H1 (cell line): ENCODE measurements around the gene NOLC1. TPM values are rescaled to one million over a fixed set of nuclear protein-coding genes. Genes with fewer than 3 reads are reported as not detected.

Source experiments
- CTCF ChIA-PET: fragments of 300-600 bp; sonication (Branson Sonifier 250); formaldehyde crosslinking; loops from one replicate; lab custom pipeline; 2021; ENCODE audit not compliant: partially characterized antibody; lab: Charles Lee
- POLR2A ChIA-PET: fragments of 300-600 bp; sonication (Branson Sonifier 250); formaldehyde crosslinking; loops from one replicate; lab custom pipeline; 2021; ENCODE audit warnings: inconsistent platforms; ENCODE audit not compliant: partially characterized antibody; lab: Charles Lee
- DNase-seq, 2 experiments: peaks; one replicate each; pipeline versions ENCODE4 v3.0.0 to v3.0.0-alpha.2; 2010 to 2022; ENCODE audit warnings: low spot score in 2 of 2, low read depth in 1 of 2, mixed read lengths in 1 of 2
- FAIRE-seq: peaks from 2 replicates; lab custom pipeline; 2011; peaks lifted over from hg19 to GRCh38; lab: Jason Lieb, UNC
- H2AFZ ChIP-seq: 2 replicates; pipeline ENCODE4 v1.8.1; 2012; ENCODE audit warnings: low read length, inconsistent platforms
- H2AK5ac ChIP-seq: 2 replicates; pipeline ENCODE4 v1.6.1; 2013; ENCODE audit warnings: low read depth, low read length
- H2BK120ac ChIP-seq: replicated peaks from 2 replicates; pipeline ENCODE3; 2013; ENCODE audit warnings: low read depth, low read length, inconsistent platforms
- H2BK12ac ChIP-seq: 2 replicates; pipeline ENCODE4 v1.6.1; 2013; ENCODE audit warnings: low read depth, low read length
- H2BK15ac ChIP-seq: 2 replicates; pipeline ENCODE4 v1.6.1; 2013; ENCODE audit warnings: low read length
- H2BK20ac ChIP-seq: 2 replicates; pipeline ENCODE4 v1.6.1; 2013; ENCODE audit warnings: low read length
- H2BK5ac ChIP-seq: 2 replicates; pipeline ENCODE4 v1.6.1; 2013; ENCODE audit warnings: low read depth, low read length
- H3K14ac ChIP-seq: 2 replicates; pipeline ENCODE4 v1.6.1; 2013; ENCODE audit warnings: inconsistent platforms; ENCODE audit not compliant: insufficient read length
- H3K18ac ChIP-seq: 2 replicates; pipeline ENCODE4 v1.6.1; 2013; ENCODE audit warnings: low read length; ENCODE audit errors: extremely low read depth
- H3K23ac ChIP-seq: 2 replicates; pipeline ENCODE4 v1.6.1; 2013; ENCODE audit warnings: inconsistent platforms; ENCODE audit not compliant: insufficient read length
- H3K23me2 ChIP-seq: 2 replicates; pipeline ENCODE4 v1.6.1; 2013; ENCODE audit warnings: low read depth, low read length
- H3K27ac ChIP-seq: 2 replicates; pipeline ENCODE4 v1.6.1; 2011; ENCODE audit warnings: low read depth, low read length, inconsistent platforms
- H3K27me3 ChIP-seq, 4 experiments: replicated peaks in 1 of 4; 1 replicate in 1 of 4; 2 replicates in 3 of 4; pipeline versions ENCODE4 v1.6.1 to v1.8.1; 2011 to 2013; ENCODE audit warnings: low read length in 3 of 4, mild to moderate bottlenecking in 3 of 4, inconsistent platforms in 2 of 4, mixed read lengths in 2 of 4, moderate library complexity in 1 of 4; ENCODE audit not compliant: control insufficient read depth in 3 of 4, insufficient read depth in 3 of 4; ENCODE audit errors: extremely low read depth in 1 of 4
- H3K36me3 ChIP-seq, 4 experiments: 2 replicates each; pipeline versions ENCODE4 v1.6.1 to v1.8.1; 2011 to 2013; ENCODE audit warnings: mild to moderate bottlenecking in 4 of 4, low read length in 3 of 4, moderate library complexity in 2 of 4, control low read depth in 1 of 4, inconsistent platforms in 1 of 4; ENCODE audit not compliant: insufficient read depth in 4 of 4, control insufficient read depth in 2 of 4
- H3K4ac ChIP-seq: replicated peaks from 2 replicates; pipeline ENCODE3; 2013; ENCODE audit warnings: low read length, low read depth, mixed read lengths, inconsistent platforms; ENCODE audit not compliant: insufficient read length
- H3K4me1 ChIP-seq, 4 experiments: replicated peaks in 1 of 4; 1 replicate in 1 of 4; 2 replicates in 3 of 4; pipeline versions ENCODE4 v1.6.1 to v1.8.1; 2011 to 2013; ENCODE audit warnings: low read length in 3 of 4, inconsistent platforms in 2 of 4, mixed read lengths in 1 of 4; ENCODE audit not compliant: insufficient read depth in 4 of 4, control insufficient read depth in 3 of 4
- H3K4me2 ChIP-seq, 2 experiments: 2 replicates each; pipeline versions ENCODE4 v1.6.1 to v1.8.1; 2011 to 2013; ENCODE audit warnings: low read depth in 2 of 2, low read length in 2 of 2, control low read depth in 1 of 2, inconsistent platforms in 1 of 2, mild to moderate bottlenecking in 1 of 2; ENCODE audit not compliant: insufficient read depth in 1 of 2
- H3K4me3 ChIP-seq, 4 experiments: fragments of 200-600, 300-600 bp in 1 of 4; sonication (generic), shearing (Covaris generic), sonication (Bioruptor Twin) in 1 of 4; 2 replicates each; pipeline versions ENCODE4 v1.5.1 to v1.8.1; 2011 to 2016; ENCODE audit warnings: low read length in 4 of 4, low read depth in 3 of 4, control low read depth in 2 of 4, inconsistent platforms in 2 of 4, mild to moderate bottlenecking in 2 of 4, mixed read lengths in 1 of 4, moderate library complexity in 1 of 4; ENCODE audit not compliant: insufficient read depth in 2 of 4; ENCODE audit errors: extremely low read depth in 1 of 4
- H3K56ac ChIP-seq: replicated peaks from 2 replicates; pipeline ENCODE3; 2013; ENCODE audit warnings: low read depth, mild to moderate bottlenecking, mixed read lengths, low read length, inconsistent platforms; ENCODE audit not compliant: insufficient read length
- H3K79me1 ChIP-seq: 2 replicates; pipeline ENCODE4 v1.6.1; 2013; ENCODE audit warnings: low read depth, low read length, control low read depth
- H3K79me2 ChIP-seq, 2 experiments: 2 replicates each; pipeline versions ENCODE4 v1.6.1 to v1.8.1; 2012 to 2013; ENCODE audit warnings: low read length in 2 of 2, mild to moderate bottlenecking in 2 of 2, inconsistent platforms in 1 of 2; ENCODE audit not compliant: insufficient read depth in 2 of 2, control insufficient read depth in 1 of 2
- H3K9ac ChIP-seq, 4 experiments: replicated peaks in 1 of 4; 1 replicate in 1 of 4; 2 replicates in 3 of 4; pipeline versions ENCODE4 v1.6.1 to v1.8.1; 2011 to 2013; ENCODE audit warnings: low read depth in 3 of 4, low read length in 3 of 4, control low read depth in 2 of 4, mild to moderate bottlenecking in 2 of 4, moderate library complexity in 2 of 4, inconsistent platforms in 1 of 4; ENCODE audit errors: extremely low read depth in 1 of 4
- H3K9me3 ChIP-seq, 2 experiments: 2 replicates each; pipeline versions ENCODE4 v1.6.1 to v1.8.1; 2012 to 2013; ENCODE audit warnings: mild to moderate bottlenecking in 2 of 2, moderate library complexity in 2 of 2, control low read depth in 1 of 2, inconsistent platforms in 1 of 2, low read depth in 1 of 2, low read length in 1 of 2, mixed read lengths in 1 of 2; ENCODE audit not compliant: insufficient read depth in 2 of 2
- H4K20me1 ChIP-seq, 2 experiments: replicated peaks in 1 of 2; 2 replicates each; pipeline versions ENCODE3 to v1.8.1; 2011 to 2013; ENCODE audit warnings: inconsistent platforms in 2 of 2, low read length in 2 of 2, mild to moderate bottlenecking in 1 of 2; ENCODE audit not compliant: insufficient read depth in 2 of 2, control insufficient read depth in 1 of 2
- H4K5ac ChIP-seq: 2 replicates; pipeline ENCODE4 v1.6.1; 2013; ENCODE audit warnings: low read length, low read depth, mixed read lengths, inconsistent platforms; ENCODE audit not compliant: insufficient read length
- H4K8ac ChIP-seq: 2 replicates; pipeline ENCODE4 v1.8.0; 2013; ENCODE audit warnings: mild to moderate bottlenecking, moderate library complexity, low read length, inconsistent platforms; ENCODE audit not compliant: insufficient read depth; ENCODE audit errors: extremely low read depth
- H4K91ac ChIP-seq: replicated peaks from 2 replicates; pipeline ENCODE3; 2013; ENCODE audit warnings: low read length, mixed read lengths, inconsistent platforms; ENCODE audit not compliant: insufficient read length
- ASH2L ChIP-seq: fragments of 200-600, 300-600 bp; sonication (generic); IDR thresholded peaks from one replicate; pipeline ENCODE4 v1.7.1; 2017; ENCODE audit warnings: low read length
- CREB1 ChIP-seq: IDR thresholded peaks from 2 replicates; pipeline ENCODE4 v1.6.1; 2012; ENCODE audit warnings: inconsistent platforms
- FOSL1 ChIP-seq: IDR thresholded peaks from 2 replicates; pipeline ENCODE4 v1.6.1; 2011; ENCODE audit warnings: mild to moderate bottlenecking, low read depth, low read length, moderate library complexity; ENCODE audit not compliant: insufficient read depth
- GABPA ChIP-seq: IDR thresholded peaks from 2 replicates; pipeline ENCODE4 v1.6.1; 2011; ENCODE audit warnings: mild to moderate bottlenecking, low read length, moderate library complexity, borderline replicate concordance; ENCODE audit not compliant: insufficient read depth
- WGBS, 2 experiments: shearing (Covaris generic) in 1 of 2; methylation state at CpG; one replicate each; pipeline versions ENCODE4 v1.1.6 to v1.1.7; 2013 to 2015; ENCODE audit warnings: low lambda C conversion rate in 2 of 2, mixed read lengths in 2 of 2, inconsistent platforms in 1 of 2, low coverage in 1 of 2, missing lambda C conversion rate in 1 of 2; ENCODE audit not compliant: insufficient replicate concordance in 2 of 2, insufficient coverage in 1 of 2, insufficient read length in 1 of 2; ENCODE audit errors: extremely low coverage in 1 of 2, missing lambda C conversion rate in 1 of 2; 5-methylcytosine and 5-hydroxymethylcytosine counted together
- polyA plus RNA-seq, 7 experiments: library from polyadenylated mRNA; depleted of rRNA in 3 of 7; stranded (reverse) in 5 of 7; unstranded in 2 of 7; fragments of >200 nt in 5 of 7; fragments of 200-250 nt in 2 of 7; gene quantifications; 1 replicate in 5 of 7; 2 replicates in 1 of 7; 4 replicates in 1 of 7; pipeline versions ENCODE4 v1.2.1 to v1.2.3, GENCODE V29; 2011 to 2013; ENCODE audit warnings: missing spikeins in 2 of 7, mixed read lengths in 2 of 7
- total RNA-seq: library from RNA; stranded (reverse); fragmentation: NEBNext Ultra II Directional; extraction: Animal tissue kit (Norgen Biotek cat#: 25700); gene quantifications from 2 replicates; pipeline ENCODE4 v1.2.1, GENCODE V29; 2021

The NOLC1 gene
- total and polyA plus RNA-seq, 2 of the 8 experiments (the other 6 are each of a cell fraction or from before 2014, with no cell fraction given), result 86.3 to 191 TPM

DNA sequence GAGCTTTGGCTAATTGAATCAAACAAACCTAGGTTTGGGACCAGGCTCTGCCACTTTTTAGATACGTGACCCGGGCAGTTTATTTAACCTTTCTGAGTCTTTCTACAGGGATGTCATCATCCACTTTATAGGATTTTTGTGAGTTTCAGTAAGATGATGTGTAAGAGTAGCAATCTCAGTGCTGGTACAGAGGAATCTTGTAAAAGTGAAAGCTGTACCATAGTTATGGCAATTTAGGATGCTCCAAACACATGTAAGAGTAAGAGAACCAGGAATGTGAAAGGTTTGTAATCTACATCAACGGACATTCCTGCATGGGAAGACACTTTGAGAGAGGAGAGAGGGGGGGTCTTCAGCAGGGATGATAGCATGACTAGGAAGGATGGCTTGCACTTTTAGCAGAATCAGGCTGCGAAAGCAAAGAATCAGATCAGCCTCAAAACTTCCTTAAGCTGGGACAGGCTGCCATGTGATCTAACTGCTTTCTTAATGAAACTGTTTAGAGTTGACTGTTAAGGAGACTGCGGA, 968 bp downstream of the NOLC1 start:
- WGBS, 2 experiments, result 44% methylated on average over 5 of the region's 5 CpGs; no CpG with 5 or more reads in 1 of the 2 experiments
- peaks cover 8% of the 10 kb centered on the region for H3K23me2 ChIP-seq
- DNase-seq, result no peak
- TF ChIP-seq CREB1 (no peak), FOSL1 (no peak), GABPA (no peak), ASH2L (no peak)

More for the DNA sequence above, 968 bp downstream of the NOLC1 start:
- no peak overlapping the region for H3K56ac ChIP-seq
- peaks cover 35 to 50% (median 40%) of the 10 kb centered on the region in 4 experiments for H3K36me3 ChIP-seq
- no peak overlapping the region for H2BK20ac ChIP-seq
- H3K79me2 ChIP-seq, result peaks cover 31 to 52% of the 10 kb centered on the region in 2 experiments
- H4K5ac ChIP-seq, result no peak overlapping the region
- peak overlapping the region; percentile 70 to 100 (median 94) for H3K4me3 ChIP-seq
- H2BK12ac ChIP-seq, result 0 out of 2 replicates have a peak overlapping the region, but pooled peaks have one; percentile 85
- H3K4me2 ChIP-seq, result peak overlapping the region; percentile 71 to 80
- peaks cover 13% of the 10 kb centered on the region for H3K79me1 ChIP-seq
- H3K18ac ChIP-seq, result 0 out of 2 replicates have a peak overlapping the region, but pooled peaks have one; percentile 52
- peak overlapping the region; percentile 86 to 100 (median 95) for H3K9ac ChIP-seq
- H2BK5ac ChIP-seq, result no peak overlapping the region
- H3K27ac ChIP-seq, result peak overlapping the region; percentile 97; the same call in 1 of the 2 replicates
- no peak overlapping the region for H2AFZ ChIP-seq
- H2BK120ac ChIP-seq, result no peak overlapping the region
- H2BK15ac ChIP-seq, result no peak overlapping the region
- no peak overlapping the region for H3K23ac ChIP-seq
- POLR2A ChIA-PET, result interaction anchor here (1.4 to 20.0 kb wide), 9 partner anchors 1 to 51 kb away, joined by 3 to 408 read pairs (median 30); partner anchors contain the start of genes LDB1, NOLC1 and PPRC1
- H4K20me1 ChIP-seq, result peaks cover 12 to 13% of the 10 kb centered on the region in 2 experiments
- H3K4me1 ChIP-seq, result peaks cover 0 to 8% (median 4%) of the 10 kb centered on the region in 4 experiments; a peak in 5 of 7 replicates
- H4K91ac ChIP-seq, result no peak overlapping the region
- CTCF ChIA-PET, result interaction anchor here (0.5 to 1.5 kb wide), 5 partner anchors 12 to 326 kb away, joined by 3 to 5 read pairs (median 4); partner anchors contain the start of gene PPRC1
- H3K27me3 ChIP-seq, result no peaks in the 10 kb centered on the region
- H2AK5ac ChIP-seq, result 0 out of 2 replicates have a peak overlapping the region, but pooled peaks have one; percentile 44
- FAIRE-seq, result no peak
- no peak overlapping the region for H3K14ac ChIP-seq
- H4K8ac ChIP-seq, result no peak overlapping the region
- no peaks in the 10 kb centered on the region for H3K9me3 ChIP-seq
- H3K4ac ChIP-seq, result no peak overlapping the region
